Hindlimb muscle (tissue), 1 donor: Measurements from ENCODE around the gene TMCC1. TPM values are rescaled to one million over a fixed set of nuclear protein-coding genes. Genes with fewer than 3 reads are reported as not detected.
"Not testable (repeated sequence)": the region's sequence is repeated elsewhere in the genome, so short reads cannot be mapped to it uniquely, and the experiment has no call there.

ENCODE experiments used
- DNase-seq: peaks from one replicate; pipeline ENCODE4 v3.0.0-alpha.2; 2013
- polyA plus RNA-seq: library from polyadenylated mRNA; unstranded; fragments of 120-200 nt; gene quantifications from one replicate; pipeline ENCODE4 v1.2.1, GENCODE V29; 2013; ENCODE audit not compliant: insufficient read length

Gene TMCC1
- polyA plus RNA-seq = 39.1 TPM

GRCh38 chr3:129893581-129894070 lies at the start of gene TMCC1:
TMCC1 (minus strand) TSS chr3:129893711.
- peak; percentile 93 for DNase-seq

DNA sequence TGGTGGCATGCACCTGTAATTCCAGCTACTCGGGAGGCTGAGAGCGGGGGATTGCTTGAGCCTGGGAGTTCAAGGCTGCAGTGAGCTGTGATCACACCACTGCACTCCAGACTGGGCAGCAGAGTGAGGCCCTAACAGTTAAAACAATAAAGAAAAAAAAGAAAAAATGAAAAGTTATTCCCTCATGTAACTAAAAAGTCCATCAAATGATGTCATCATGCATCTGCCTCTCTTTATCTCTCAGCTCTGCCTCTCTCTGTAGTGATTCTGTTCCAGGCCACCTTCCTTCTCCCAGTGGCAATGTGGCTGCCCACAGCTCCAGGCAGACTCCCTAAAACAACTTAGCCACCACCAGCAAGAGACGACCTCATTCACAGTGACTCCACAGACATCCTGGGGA lies 49.5 kb upstream of the TMCC1 start:
- no peak for DNase-seq

DNA sequence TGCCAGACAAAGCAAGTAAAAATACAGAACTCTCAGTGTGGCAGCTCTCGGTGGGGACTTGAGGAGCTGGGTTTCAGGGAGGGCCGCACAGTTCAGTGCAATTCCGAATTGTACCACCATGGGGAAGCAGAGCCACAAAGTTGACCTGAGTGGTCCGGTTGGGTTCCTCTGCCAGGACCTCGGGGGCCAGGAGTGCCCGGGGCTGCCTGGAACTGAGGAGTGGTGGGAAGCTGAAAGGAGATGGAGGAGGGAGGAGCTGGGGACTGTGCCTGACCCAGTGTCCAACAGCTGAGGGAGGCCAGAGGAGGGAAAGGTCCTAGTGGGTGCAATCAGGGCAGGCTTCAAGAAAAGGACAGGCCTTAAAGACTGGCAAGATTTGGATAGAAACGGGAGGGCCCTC lies 48.8 kb upstream of the TMCC1 start:
- peak; percentile 51 for DNase-seq

GRCh38 chr3:129940086-129940485 lies 46.6 kb upstream of the TMCC1 start:
- DNase-seq = no peak

DNA sequence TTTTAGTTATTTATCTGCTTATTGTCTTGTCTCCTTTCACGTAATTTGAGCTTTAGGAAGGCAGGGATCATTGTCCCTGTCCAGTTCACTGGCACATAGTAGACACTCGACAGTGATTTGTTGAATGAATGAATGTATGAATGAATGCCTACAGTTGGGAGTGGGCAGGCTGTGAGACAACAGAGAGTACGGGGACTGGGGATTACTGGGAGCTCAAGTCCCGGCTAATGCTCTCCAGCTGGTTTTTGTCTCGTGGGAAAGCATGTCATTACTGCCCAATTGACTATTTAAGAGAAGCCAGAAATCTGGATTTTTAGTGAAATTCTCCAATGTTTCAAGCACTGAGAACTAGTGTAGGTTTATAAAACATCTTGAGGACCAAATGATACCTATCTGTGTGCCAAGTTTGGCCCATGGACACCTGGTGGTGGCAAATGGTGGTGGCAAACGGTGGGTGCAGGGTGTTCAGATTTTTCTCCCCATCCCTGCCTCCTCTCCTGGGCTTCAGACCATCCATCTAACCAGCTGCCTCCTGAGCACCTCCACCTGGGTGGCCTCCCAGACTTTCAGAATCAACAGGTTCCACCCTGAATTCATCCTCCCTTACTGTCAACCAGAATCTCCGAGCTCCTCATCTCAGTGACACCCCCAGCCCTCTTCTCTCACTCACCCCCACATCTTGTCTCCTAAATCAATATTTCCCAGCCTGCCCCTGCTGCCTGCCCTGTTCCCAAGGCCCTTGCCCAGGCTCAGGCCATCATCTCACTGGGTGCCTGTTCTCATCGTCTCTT lies 44.8 kb upstream of the TMCC1 start:
- no peak for DNase-seq

DNA sequence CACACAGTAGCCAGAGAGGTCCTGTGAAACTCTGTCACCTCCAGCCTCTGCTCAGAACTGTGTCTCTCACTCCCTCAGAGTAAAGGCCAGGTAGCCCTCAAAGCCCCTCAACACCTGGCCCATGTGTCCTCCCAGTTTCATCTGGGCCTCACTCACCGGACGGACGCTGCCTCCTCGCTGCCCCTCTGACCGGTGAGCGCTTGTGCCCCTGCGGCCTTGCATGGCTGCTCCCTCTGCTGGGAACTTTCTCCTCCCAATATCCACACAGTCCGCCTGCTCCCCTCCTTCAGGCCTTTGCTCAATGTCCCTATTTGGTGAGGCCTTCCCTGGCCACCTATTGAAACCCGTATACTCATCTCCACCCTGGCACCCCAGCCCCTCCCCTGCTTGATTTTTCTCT lies 44.2 kb upstream of the TMCC1 start:
- DNase-seq = no peak

DNA sequence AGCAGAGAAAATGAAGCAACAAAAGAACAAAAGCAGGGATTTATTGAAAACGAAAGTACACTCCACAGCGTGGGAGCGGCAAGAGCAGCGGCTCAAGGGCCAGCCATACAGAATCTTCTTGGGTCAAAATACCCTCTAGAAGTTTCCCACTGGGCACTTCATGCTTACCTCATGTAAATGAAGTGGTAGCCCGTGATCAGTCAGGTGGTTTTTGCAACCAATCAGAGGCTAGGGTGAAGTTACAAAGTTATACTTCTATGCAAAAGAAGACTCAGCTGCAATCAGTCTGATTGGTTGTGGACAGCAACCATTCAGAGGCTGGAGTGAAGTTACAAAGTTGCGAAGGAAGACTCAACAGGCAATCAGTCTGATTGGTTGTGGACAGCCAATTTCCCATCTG lies 43.2 kb upstream of the TMCC1 start:
- DNase-seq = peak; percentile 37

DNA sequence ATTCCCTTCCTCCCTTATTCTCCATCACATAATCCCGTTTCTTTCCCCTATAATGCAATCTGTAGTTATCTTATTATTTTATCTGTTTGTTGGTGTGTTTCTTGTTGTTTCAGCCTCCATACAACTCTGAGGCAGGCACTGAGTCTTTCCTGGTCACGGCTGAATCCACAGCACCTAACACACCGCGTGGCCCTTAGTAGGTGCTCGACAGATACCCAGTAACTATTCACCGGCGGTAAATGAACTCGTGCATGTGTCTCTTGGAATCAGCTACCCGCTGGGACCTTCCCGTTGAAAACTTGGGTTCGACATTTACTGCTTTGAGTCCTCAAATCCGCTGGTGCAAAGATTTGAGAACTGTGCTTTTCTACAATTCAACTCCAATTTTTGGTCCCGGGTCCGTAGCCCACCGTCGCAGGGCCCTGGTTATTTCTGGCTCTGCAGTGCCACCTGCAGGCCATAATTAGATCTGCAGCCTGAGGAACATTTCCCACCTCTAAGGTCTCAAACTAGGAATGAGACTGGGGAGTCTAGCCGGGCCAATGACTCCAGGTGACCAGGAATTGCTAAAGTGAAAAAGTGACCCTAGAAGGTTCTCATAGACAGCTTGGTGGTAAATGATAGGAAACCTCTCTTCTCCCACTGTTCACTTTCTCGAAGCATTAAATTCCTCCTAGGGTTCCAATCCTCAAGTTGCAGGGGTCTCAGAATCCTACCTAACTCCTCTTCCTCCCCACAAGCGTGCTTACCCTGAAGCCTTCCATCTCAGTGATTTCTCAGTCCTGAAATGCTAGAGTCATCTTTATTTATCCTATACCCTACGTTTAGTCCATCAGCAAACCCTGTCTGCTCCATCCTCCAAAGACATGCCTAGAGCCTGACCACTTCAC lies 41.0 kb upstream of the TMCC1 start:
- DNase-seq = peak; percentile 52

DNA sequence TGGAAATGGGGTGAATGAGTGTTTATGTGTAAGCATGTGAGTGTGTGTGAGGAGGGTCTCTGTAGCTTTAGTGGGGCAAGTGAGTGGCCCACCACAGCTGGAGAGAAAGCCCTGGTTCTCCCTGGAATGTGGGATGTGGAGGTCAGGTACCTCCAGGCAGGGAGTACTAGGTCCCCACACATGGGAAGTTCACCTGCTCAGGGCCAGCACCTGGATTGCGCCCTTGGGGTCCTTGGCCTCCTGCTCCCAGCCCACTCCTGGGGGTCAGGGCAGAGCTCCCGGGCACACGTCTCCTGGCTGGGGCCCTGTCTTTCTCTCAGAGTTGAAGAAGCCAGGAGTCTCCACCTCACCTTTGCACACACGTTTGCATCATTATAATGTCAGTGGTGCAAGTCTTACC lies 40.0 kb upstream of the TMCC1 start:
- DNase-seq = no peak

DNA sequence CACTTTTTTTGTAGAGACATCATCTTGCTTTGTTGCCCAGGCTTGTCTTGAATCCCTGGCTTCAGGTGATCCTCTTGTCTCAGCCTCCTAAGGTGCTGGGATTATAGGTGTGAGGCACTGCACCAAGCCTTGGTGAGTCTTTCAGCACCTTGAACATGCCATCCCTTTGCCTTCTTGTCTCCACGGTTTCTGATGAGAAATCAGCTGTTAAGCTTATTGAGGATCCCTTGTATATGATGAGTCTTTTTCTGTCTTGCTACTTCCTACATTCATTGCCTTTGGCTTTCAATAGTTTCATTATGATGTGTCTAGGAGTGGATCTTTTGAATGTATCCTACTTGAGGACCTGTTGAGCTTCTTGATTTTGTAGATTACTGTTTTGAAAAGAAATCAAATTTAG lies 35.9 kb upstream of the TMCC1 start:
- DNase-seq = no peak

GRCh38 chr3:129927072-129927471 lies 33.6 kb upstream of the TMCC1 start:
- no peak for DNase-seq

DNA sequence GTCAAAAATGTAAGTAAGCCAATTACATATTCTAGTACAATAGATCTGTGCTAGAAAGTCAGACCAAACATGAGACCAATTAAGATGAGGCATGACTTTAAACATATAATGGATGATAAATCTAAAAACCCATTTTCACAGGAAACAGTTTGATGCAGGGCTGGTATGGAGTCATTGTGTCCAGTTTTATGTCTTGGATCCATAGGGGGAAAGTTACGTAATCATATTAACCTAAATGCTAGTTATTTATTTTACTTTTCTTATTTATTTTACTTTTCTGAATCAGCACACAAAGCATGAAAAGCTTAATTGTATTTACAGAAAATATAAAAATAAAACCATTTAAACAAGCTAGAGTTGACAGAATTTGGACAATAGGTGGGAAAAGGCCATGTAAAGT lies 26.3 kb upstream of the TMCC1 start:
- no peak for DNase-seq

- DNase-seq = no peak
Measured at GRCh38 chr3:129919357-129919756, 25.8 kb upstream of the TMCC1 start.

DNA sequence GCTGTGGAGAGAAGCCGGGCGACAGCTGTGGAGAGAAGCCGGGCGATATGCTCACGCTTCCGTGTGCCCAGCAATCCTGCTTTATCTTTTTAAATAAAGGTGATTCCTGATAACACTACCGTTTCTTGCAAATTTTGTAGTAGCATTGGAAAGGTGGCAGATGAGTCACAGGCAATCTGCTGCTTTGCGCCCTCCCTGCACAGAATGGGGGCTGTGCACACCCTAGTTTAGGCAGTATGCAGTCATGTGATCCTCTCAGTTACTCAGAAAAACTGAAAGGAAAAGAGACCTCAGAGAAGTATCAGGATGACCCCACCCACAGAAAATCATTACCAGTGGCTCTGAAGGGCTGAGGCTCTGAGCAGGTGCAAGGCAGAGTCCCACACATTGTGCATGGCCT lies 24.9 kb upstream of the TMCC1 start:
- DNase-seq = no peak

- DNase-seq = no peak
Measured at GRCh38 chr3:129917423-129918007, 24.0 kb upstream of the TMCC1 start.

DNA sequence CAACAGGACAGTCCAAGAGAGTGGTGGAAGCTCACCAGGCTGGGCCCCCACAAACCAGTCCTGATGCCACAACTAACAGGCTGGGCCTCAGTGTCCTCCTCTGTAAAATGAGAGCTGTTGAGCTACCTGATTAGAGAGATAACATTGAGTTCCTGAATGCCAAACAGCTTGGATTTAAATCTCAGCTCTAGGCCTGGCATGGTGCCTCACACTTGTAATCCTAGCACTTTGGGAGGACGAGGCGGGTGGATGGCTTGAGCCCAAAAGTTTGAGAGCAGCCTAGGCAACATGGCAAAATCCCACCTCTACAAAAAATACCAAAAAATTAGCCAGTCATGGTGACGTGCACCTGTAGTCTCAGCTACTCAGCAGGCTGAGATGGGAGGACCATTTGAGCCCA lies 20.1 kb upstream of the TMCC1 start:
- no peak for DNase-seq

- DNase-seq = no peak
Measured at GRCh38 chr3:129911261-129911861, 17.9 kb upstream of the TMCC1 start.

- DNase-seq = not testable (repeated sequence)
Measured at GRCh38 chr3:129909235-129909634, 15.7 kb upstream of the TMCC1 start.

DNA sequence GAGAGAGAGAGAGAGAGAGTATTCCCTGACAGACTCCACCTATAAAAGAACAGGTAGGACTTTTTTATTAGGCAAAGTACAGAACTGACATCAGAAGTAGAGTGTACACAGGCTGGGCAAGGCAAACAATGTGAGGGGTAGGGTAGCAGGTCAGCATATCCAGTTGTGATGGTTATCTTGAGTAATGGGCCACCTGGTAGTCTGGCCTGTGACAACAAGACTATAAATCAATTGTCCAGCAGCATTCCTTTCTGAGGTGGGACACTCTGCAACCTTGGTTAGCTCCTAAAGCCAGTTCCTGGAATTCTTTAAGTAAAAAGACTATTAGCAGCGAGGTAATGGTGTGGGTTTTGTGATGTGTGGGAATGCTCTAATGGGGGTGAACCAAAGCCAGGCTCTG lies 14.9 kb upstream of the TMCC1 start:
- DNase-seq = no peak

GRCh38 chr3:129901272-129901671 lies 7.8 kb upstream of the TMCC1 start:
- DNase-seq = not testable (repeated sequence)

GRCh38 chr3:129897026-129897425 lies 3.5 kb upstream of the TMCC1 start:
- DNase-seq = no peak

DNA sequence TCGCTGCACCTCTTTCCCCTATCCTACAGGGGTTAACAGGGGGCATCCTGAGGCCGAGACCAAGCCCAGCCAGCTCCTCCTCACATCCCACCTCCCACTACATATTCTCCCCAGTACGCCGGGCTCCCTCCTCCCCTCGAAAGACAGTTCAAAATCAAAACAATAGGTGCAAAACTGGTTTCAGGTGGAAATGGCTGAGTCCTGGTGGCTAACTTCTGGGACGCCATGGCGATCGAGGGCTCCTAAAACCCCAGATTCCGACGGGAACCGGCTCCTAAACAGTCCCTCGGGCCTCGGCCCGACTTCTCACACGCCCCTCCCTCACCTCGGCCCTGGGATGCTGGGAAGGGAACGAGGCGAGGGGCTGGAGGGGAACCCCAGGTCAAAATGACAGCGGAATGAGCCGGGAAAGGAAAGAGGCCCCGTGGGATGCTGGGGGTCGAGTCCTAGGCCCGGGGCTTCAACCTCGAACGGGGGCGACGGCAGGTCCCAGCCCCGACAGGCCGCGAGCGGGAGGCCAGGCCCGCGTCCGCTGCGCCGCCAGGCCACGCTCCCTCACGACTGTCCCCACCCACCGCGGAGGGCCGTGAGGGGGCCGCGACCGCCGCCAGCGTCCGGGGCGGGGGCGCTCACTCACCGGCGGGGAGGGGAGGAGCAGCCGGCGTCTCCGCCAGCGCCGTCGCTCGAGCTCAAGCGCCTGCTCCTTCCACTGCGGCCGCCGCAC lies 492 bp downstream of the TMCC1 start:
- peak; percentile 74 for DNase-seq
